Skeletal muscle tissue (tissue), 5 donors: Measurements from ENCODE around the gene PRAMEF33. TPM values are rescaled to one million over a fixed set of nuclear protein-coding genes. Genes with fewer than 3 reads are reported as not detected.
"Not testable (repeated sequence)": the region's sequence is repeated elsewhere in the genome, so short reads cannot be mapped to it uniquely, and the experiment has no call there.

Experiments used
- H3K27ac ChIP-seq: one replicate; pipeline ENCODE4 v1.7.0; 2013; ENCODE audit warnings: mild to moderate bottlenecking, low read depth, low read length, inconsistent platforms
- H3K27me3 ChIP-seq, 3 donors: one replicate each; pipeline ENCODE4 v1.7.0; 2013; ENCODE audit warnings: low read length in 3 of 3; ENCODE audit not compliant: control insufficient read depth in 3 of 3, insufficient read depth in 3 of 3
- H3K36me3 ChIP-seq, 3 donors: one replicate each; pipeline ENCODE4 v1.7.0; 2013; ENCODE audit warnings: low read length in 3 of 3; ENCODE audit not compliant: control insufficient read depth in 3 of 3, insufficient read depth in 3 of 3
- H3K4me1 ChIP-seq, 3 donors: one replicate each; pipeline ENCODE4 v1.7.0; 2013; ENCODE audit warnings: low read length in 3 of 3, mild to moderate bottlenecking in 3 of 3; ENCODE audit not compliant: control insufficient read depth in 3 of 3, insufficient read depth in 3 of 3
- H3K4me3 ChIP-seq, 3 donors: one replicate each; pipeline ENCODE4 v1.7.0; 2013; ENCODE audit warnings: low read length in 3 of 3
- H3K9ac ChIP-seq, 3 donors: one replicate each; pipeline ENCODE4 v1.7.0; 2013; ENCODE audit warnings: low read length in 3 of 3, mild to moderate bottlenecking in 3 of 3, moderate library complexity in 2 of 3, low read depth in 1 of 3
- H3K9me3 ChIP-seq, 3 donors: one replicate each; pipeline ENCODE4 v1.7.0; 2013; ENCODE audit warnings: low read length in 3 of 3; ENCODE audit not compliant: control insufficient read depth in 3 of 3
- small RNA-seq: library from RNA; depleted of rRNA; stranded (forward); fragments of <200 nt; gene quantifications from one replicate; pipeline ENCODE3, GENCODE V24; 2014
- total RNA-seq: library from RNA; depleted of rRNA; stranded (reverse); fragments of >200 nt; gene quantifications from one replicate; pipeline ENCODE4 v1.2.3, GENCODE V29; 2014
- donor health status: Osteomylitis.

Gene PRAMEF33
- total RNA-seq, 1 donor from 2014 or later: not detected

GRCh38 chr1:13315281-13315680 is 11.9 kb downstream of the PRAMEF33 start, which contains the start of gene PRAMEF15:
TSS of gene PRAMEF15 (plus strand) at chr1:13315581. CDS start at chr1:13318408, 2,827 bp downstream.
- not testable (repeated sequence) for H3K4me1 ChIP-seq, H3K36me3 ChIP-seq, H3K4me3 ChIP-seq, H3K9me3 ChIP-seq, H3K9ac ChIP-seq, H3K27ac ChIP-seq, H3K27me3 ChIP-seq

DNA sequence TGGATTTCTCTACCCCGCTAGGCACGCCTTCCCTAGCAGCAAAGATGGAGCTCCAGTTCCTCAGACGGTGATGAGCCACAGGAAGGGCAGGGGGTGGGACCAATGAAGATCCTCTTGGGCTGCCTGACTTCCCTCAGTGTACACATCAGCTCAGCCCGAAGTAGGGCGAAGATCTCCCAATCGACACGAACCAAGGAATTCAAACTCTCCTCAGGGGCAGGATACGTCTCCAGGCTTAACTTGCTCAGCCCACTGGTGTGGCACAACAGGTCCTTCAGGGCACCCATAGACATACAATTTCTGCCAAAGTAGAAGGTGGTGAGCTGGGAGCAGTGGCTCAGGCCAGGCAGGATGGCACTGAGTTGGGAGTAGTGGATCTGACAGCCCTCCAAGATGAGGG is 39.2 kb downstream of the PRAMEF33 start:
- H3K36me3 ChIP-seq, H3K9ac ChIP-seq, H3K4me3 ChIP-seq, H3K27ac ChIP-seq, H3K4me1 ChIP-seq, H3K9me3 ChIP-seq, H3K27me3 ChIP-seq: not testable (repeated sequence)

- not testable (repeated sequence) for H3K9me3 ChIP-seq, H3K27me3 ChIP-seq, H3K9ac ChIP-seq, H3K27ac ChIP-seq, H3K36me3 ChIP-seq, H3K4me1 ChIP-seq, H3K4me3 ChIP-seq
Measured at GRCh38 chr1:13347034-13347433, 43.7 kb downstream of the PRAMEF33 start, which contains the start of gene PRAMEF14. TSS of gene PRAMEF14 (minus strand) at chr1:13347134. CDS start at chr1:13345314, 1,820 bp downstream.

- H3K27me3 ChIP-seq, H3K4me1 ChIP-seq, H3K4me3 ChIP-seq, H3K36me3 ChIP-seq, H3K27ac ChIP-seq, H3K9ac ChIP-seq, H3K9me3 ChIP-seq: not testable (repeated sequence)
Measured at GRCh38 chr1:13353476-13353875, 50.1 kb downstream of the PRAMEF33 start.

- not testable (repeated sequence) for H3K36me3 ChIP-seq, H3K4me1 ChIP-seq, H3K9ac ChIP-seq, H3K9me3 ChIP-seq, H3K4me3 ChIP-seq, H3K27me3 ChIP-seq, H3K27ac ChIP-seq
Measured at GRCh38 chr1:13354475-13354874, 51.1 kb downstream of the PRAMEF33 start.

GRCh38 chr1:13356774-13357173 is 53.4 kb downstream of the PRAMEF33 start:
- H3K9me3 ChIP-seq, H3K9ac ChIP-seq, H3K4me1 ChIP-seq: not testable (repeated sequence)

More at GRCh38 chr1:13356774-13357173, 53.4 kb downstream of the PRAMEF33 start:
- not testable (repeated sequence) for H3K27me3 ChIP-seq, H3K36me3 ChIP-seq, H3K27ac ChIP-seq, H3K4me3 ChIP-seq

Small RNA genes lying within 50 kb of the gene (small RNA-seq; reads per million reads assigned to genes)
- not detected for gene RNU6-771P

Other genes with a start within 250 kb of the PRAMEF33 start
- gene PRAMEF27, start 247.0 kb upstream of the PRAMEF33 start, total RNA-seq: not detected
- gene HNRNPCL3, start 242.8 kb upstream of the PRAMEF33 start, total RNA-seq: not detected
- gene PRAMEF25, start 232.8 kb upstream of the PRAMEF33 start, total RNA-seq: not detected
- gene HNRNPCL2, start 186.7 kb upstream of the PRAMEF33 start, total RNA-seq: not detected
- gene PRAMEF26, start 147.5 kb upstream of the PRAMEF33 start, total RNA-seq: not detected
- gene HNRNPCL4, start 137.9 kb upstream of the PRAMEF33 start, total RNA-seq: not detected
- gene PRAMEF9, start 131.7 kb upstream of the PRAMEF33 start, total RNA-seq: not detected
- not detected for gene PRAMEF13, start 102.1 kb upstream of the PRAMEF33 start, total RNA-seq
- gene PRAMEF18, start 77.4 kb upstream of the PRAMEF33 start, total RNA-seq: not detected
- not detected for gene PRAMEF5, start 49.3 kb upstream of the PRAMEF33 start, total RNA-seq
- not detected for gene PRAMEF8, start 18.4 kb upstream of the PRAMEF33 start, total RNA-seq
- gene PRAMEF15, start 12.0 kb downstream of the PRAMEF33 start, total RNA-seq: not detected
- not detected for gene PRAMEF14, start 43.6 kb downstream of the PRAMEF33 start, total RNA-seq
- not detected for gene PRAMEF19, start 68.4 kb downstream of the PRAMEF33 start, total RNA-seq
- not detected for gene PRAMEF17, start 86.1 kb downstream of the PRAMEF33 start, total RNA-seq
- not detected for gene PRAMEF20, start 106.9 kb downstream of the PRAMEF33 start, total RNA-seq
- 10.4 TPM for gene LRRC38, start 210.5 kb downstream of the PRAMEF33 start, total RNA-seq